ENCODE results near the gene TMEM140.

DNA sequence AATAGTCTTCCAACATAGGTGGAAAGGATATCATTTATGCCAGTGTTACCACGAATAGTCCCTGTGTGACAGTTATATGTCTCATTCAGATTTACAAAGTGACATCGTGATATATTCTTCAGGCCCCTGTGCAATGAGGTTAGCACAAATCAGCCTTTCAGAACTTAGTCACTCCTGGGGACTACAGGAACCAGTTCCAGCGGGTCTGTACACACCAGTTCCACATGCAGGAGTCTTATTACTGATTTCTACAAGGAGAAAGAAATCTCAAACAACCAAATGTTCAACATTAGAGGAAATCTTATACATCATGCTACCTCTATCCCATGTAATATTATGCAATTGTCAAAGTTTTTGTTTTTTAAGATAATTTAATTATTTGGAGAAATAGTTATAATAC, 67.8 kb downstream of the TMEM140 start:
- TF ChIP-seq, protein P1, sequence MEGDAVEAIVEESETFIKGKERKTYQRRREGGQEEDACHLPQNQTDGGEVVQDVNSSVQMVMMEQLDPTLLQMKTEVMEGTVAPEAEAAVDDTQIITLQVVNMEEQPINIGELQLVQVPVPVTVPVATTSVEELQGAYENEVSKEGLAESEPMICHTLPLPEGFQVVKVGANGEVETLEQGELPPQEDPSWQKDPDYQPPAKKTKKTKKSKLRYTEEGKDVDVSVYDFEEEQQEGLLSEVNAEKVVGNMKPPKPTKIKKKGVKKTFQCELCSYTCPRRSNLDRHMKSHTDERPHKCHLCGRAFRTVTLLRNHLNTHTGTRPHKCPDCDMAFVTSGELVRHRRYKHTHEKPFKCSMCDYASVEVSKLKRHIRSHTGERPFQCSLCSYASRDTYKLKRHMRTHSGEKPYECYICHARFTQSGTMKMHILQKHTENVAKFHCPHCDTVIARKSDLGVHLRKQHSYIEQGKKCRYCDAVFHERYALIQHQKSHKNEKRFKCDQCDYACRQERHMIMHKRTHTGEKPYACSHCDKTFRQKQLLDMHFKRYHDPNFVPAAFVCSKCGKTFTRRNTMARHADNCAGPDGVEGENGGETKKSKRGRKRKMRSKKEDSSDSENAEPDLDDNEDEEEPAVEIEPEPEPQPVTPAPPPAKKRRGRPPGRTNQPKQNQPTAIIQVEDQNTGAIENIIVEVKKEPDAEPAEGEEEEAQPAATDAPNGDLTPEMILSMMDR (conservative IDR thresholded peaks at IDR 0.05), result no peak
- no peak for TF ChIP-seq EZH2 (IDR thresholded peaks at IDR 0.05; ENCODE audit: low read depth)
